PFSK-1 (cell line): ENCODE measurements around the gene HPS4.

Experiments
- FOXP2 ChIP-seq: optimal IDR thresholded peaks from 2 replicates; pipeline ENCODE3; 2011; ENCODE audit warnings: borderline replicate concordance, control low read depth, inconsistent platforms; ENCODE audit not compliant: insufficient read depth; ENCODE audit errors: extremely low read length, extremely low read depth
- POLR2AphosphoS5 ChIP-seq: IDR thresholded peaks from 2 replicates; pipeline ENCODE4 v1.6.1; 2012; ENCODE audit warnings: low read depth, mild to moderate bottlenecking, control low read depth, low read length, moderate library complexity
- SIN3A ChIP-seq: IDR thresholded peaks from 2 replicates; pipeline ENCODE4 v1.6.1; 2012; ENCODE audit warnings: mild to moderate bottlenecking, low read length, moderate library complexity, borderline replicate concordance; ENCODE audit not compliant: insufficient read depth
- TF ChIP-seq, protein P1 (sequence below), 2 experiments: IDR thresholded peaks; 2 replicates each; pipeline versions ENCODE4 v1.6.1 to v1.8.0; 2011 to 2012; ENCODE audit warnings: low read depth in 2 of 2, low read length in 2 of 2, control low read depth in 1 of 2, inconsistent platforms in 1 of 2, mild to moderate bottlenecking in 1 of 2, moderate library complexity in 1 of 2; ENCODE audit not compliant: insufficient read depth in 1 of 2

DNA sequence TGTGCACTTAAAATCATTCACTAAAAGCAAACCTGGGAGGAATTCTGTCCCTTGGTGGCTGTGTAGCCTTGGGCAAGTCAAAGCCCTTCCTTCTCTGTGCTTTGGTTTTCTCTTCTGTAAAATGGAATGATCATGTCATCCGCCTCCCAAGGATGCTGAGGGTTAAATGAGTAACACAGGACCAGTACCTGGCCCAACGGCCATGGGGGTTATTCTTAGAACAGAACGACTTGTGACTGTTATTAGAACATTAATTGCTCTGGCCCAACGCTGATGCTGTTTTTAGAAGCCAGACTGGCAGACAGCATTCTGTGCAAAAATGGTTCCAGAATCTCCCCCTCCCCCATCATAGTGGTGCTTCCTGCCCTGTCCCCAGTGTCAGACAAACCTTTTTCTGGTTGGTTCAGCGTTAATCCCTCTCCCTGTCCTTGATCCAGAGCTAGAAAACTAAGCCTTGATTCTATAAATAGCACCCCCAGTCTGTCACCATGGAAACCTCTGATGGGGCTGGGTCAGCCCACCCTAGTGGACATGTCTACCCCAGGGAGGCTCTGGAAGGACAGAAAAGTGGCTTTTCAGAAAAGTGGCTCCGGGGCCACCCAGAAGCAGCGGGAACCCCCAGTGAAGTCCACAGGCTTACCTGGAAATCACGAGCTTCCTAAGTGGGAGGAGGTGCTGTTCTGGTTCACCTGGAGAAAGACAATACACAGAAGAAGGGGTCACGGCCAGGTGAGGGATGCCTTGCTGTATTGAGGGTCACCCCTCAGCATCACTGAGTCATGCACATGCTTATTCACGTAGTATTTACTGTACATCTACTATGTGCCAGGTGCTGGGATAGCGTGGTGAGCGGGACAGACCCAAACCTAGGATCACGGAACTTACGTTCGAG is 44.2 kb upstream of the HPS4 start:
- TF ChIP-seq POLR2AphosphoS5 (no peak), SIN3A (no peak), FOXP2 (no peak)
- TF ChIP-seq, protein P1, sequence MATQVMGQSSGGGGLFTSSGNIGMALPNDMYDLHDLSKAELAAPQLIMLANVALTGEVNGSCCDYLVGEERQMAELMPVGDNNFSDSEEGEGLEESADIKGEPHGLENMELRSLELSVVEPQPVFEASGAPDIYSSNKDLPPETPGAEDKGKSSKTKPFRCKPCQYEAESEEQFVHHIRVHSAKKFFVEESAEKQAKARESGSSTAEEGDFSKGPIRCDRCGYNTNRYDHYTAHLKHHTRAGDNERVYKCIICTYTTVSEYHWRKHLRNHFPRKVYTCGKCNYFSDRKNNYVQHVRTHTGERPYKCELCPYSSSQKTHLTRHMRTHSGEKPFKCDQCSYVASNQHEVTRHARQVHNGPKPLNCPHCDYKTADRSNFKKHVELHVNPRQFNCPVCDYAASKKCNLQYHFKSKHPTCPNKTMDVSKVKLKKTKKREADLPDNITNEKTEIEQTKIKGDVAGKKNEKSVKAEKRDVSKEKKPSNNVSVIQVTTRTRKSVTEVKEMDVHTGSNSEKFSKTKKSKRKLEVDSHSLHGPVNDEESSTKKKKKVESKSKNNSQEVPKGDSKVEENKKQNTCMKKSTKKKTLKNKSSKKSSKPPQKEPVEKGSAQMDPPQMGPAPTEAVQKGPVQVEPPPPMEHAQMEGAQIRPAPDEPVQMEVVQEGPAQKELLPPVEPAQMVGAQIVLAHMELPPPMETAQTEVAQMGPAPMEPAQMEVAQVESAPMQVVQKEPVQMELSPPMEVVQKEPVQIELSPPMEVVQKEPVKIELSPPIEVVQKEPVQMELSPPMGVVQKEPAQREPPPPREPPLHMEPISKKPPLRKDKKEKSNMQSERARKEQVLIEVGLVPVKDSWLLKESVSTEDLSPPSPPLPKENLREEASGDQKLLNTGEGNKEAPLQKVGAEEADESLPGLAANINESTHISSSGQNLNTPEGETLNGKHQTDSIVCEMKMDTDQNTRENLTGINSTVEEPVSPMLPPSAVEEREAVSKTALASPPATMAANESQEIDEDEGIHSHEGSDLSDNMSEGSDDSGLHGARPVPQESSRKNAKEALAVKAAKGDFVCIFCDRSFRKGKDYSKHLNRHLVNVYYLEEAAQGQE (IDR thresholded peaks at IDR 0.05; ENCODE audit: insufficient read depth in 1 of 2, low read depth in 2 of 2, low read length in 2 of 2), result no peak
